ENCODE data around the gene PDSS2.

- TF ChIP-seq RAD21 (IDR thresholded peaks at IDR 0.05): no peak
- TF ChIP-seq CTCF (IDR thresholded peaks at IDR 0.05; ENCODE audit: low read depth, low read length, missing input control): no peak
- no peak for TF ChIP-seq ZBTB33 (IDR thresholded peaks at IDR 0.05)
Observed at GRCh38 chr6:107290491-107290890, 168.9 kb downstream of the PDSS2 start.
